ENCODE measurements around the gene RAB4A. TPM values are rescaled to one million over a fixed set of nuclear protein-coding genes. Genes with fewer than 3 reads are reported as not detected.

RAB4A gene
- total and polyA plus RNA-seq, 9 of the 15 experiments (the other 6 are each of a cell fraction or from before 2014, with no cell fraction given) = 8.3 to 61.0 (median 26.7) TPM

- TF ChIP-seq, protein P1, sequence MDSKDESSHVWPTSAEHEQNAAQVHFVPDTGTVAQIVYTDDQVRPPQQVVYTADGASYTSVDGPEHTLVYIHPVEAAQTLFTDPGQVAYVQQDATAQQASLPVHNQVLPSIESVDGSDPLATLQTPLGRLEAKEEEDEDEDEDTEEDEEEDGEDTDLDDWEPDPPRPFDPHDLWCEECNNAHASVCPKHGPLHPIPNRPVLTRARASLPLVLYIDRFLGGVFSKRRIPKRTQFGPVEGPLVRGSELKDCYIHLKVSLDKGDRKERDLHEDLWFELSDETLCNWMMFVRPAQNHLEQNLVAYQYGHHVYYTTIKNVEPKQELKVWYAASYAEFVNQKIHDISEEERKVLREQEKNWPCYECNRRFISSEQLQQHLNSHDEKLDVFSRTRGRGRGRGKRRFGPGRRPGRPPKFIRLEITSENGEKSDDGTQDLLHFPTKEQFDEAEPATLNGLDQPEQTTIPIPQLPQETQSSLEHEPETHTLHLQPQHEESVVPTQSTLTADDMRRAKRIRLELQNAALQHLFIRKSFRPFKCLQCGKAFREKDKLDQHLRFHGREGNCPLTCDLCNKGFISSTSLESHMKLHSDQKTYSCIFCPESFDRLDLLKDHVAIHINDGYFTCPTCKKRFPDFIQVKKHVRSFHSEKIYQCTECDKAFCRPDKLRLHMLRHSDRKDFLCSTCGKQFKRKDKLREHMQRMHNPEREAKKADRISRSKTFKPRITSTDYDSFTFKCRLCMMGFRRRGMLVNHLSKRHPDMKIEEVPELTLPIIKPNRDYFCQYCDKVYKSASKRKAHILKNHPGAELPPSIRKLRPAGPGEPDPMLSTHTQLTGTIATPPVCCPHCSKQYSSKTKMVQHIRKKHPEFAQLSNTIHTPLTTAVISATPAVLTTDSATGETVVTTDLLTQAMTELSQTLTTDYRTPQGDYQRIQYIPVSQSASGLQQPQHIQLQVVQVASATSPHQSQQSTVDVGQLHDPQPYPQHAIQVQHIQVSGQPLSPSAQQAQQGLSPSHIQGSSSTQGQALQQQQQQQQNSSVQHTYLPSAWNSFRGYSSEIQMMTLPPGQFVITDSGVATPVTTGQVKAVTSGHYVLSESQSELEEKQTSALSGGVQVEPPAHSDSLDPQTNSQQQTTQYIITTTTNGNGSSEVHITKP (IDR thresholded peaks at IDR 0.05; ENCODE audit: partially characterized antibody) = peak; percentile 18
- peak; percentile 25; the same call in 1 of the 2 replicates for TF ChIP-seq RBFOX2 (IDR thresholded peaks at IDR 0.05; ENCODE audit: low read depth, low read length)
Observed at GRCh38 chr1:229272164-229273158, 1.6 kb downstream of the RAB4A start (continued).

- FAIRE-seq (no peak), ATAC-seq (no peak), DNase-seq (ENCODE audit: extremely low read depth in 1 of 4, low spot score in 3 of 4) (no peak)
- H3K79me2 ChIP-seq (ENCODE audit: control insufficient read depth, insufficient read depth, low read length) = peaks cover 83% of the 10 kb centered on the region
- BruUV-seq (replicated peaks) = no TSS peak
- no peaks in the 10 kb centered on the region for H3K27me3 ChIP-seq (ENCODE audit: control insufficient read depth in 2 of 2, insufficient read depth in 2 of 2, low read length in 2 of 2)
- H3K4me3 ChIP-seq = no peak overlapping the region
- no peaks in the 10 kb centered on the region; the same call in 1 of the 2 replicates for H4K20me1 ChIP-seq (replicated peaks; ENCODE audit: control insufficient read depth, insufficient read depth, low read length)
- no peak overlapping the region for H3K9ac ChIP-seq (ENCODE audit: insufficient read depth in 1 of 2, low read depth in 2 of 2, low read length in 2 of 2)
- H3K9me1 ChIP-seq (ENCODE audit: control insufficient read depth, insufficient read depth, low read length) = no peaks in the 10 kb centered on the region
- H3K4me1 ChIP-seq (replicated peaks in 1 of 2; ENCODE audit: control insufficient read depth in 2 of 2, insufficient read depth in 2 of 2, low read length in 2 of 2) = peaks cover 27 to 50% of the 10 kb centered on the region in 2 experiments
- no peak overlapping the region for H2AFZ ChIP-seq (ENCODE audit: low read depth, low read length)
- H3K27ac ChIP-seq (ENCODE audit: extremely low read depth, low read depth, low read length) = no peak overlapping the region
- POLR2A ChIA-PET = interaction anchor here (0.8 to 1.5 kb wide), 2 partner anchors 20 to 285 kb away, joined by 4 read pairs; partner anchors contain the start of gene ABCB10
- intact Hi-C loops (cut with micrococcal nuclease) (loop anchor here (5.0 to 10.0 kb wide), 3 partner anchors 234 to 791 kb away; partner anchors contain the start of genes ABCB10, GALNT2 and NUP133), in situ Hi-C loops (cut with MboI) (no loop called here)
- 84% methylated on average over 6 of the region's 7 CpGs for WGBS (ENCODE audit: insufficient coverage, low coverage, missing lambda C conversion rate)
- CTCF ChIA-PET (ENCODE audit: low intra/inter-chr PET ratio) = no interaction called here
- peaks cover 18% of the 10 kb centered on the region for H3K36me3 ChIP-seq (ENCODE audit: control insufficient read depth, insufficient read depth, low read length)
- no peak overlapping the region for H3K4me2 ChIP-seq (ENCODE audit: insufficient read depth, low read length)
- H3K9me3 ChIP-seq (replicated peaks; ENCODE audit: control insufficient read depth, insufficient read depth, low read depth, low read length) = peaks cover 4% of the 10 kb centered on the region; the same call in 1 of the 2 replicates
- no peak for TF ChIP-seq ZFPM2 (CRISPR knock-in tag; IDR thresholded peaks at IDR 0.05)
- no peak for TF ChIP-seq ZNF445 (CRISPR knock-in tag; IDR thresholded peaks at IDR 0.05; ENCODE audit: low read depth)
- no peak for TF ChIP-seq ZNF766 (CRISPR knock-in tag; conservative IDR thresholded peaks at IDR 0.05)
- TF ChIP-seq, protein P2, sequence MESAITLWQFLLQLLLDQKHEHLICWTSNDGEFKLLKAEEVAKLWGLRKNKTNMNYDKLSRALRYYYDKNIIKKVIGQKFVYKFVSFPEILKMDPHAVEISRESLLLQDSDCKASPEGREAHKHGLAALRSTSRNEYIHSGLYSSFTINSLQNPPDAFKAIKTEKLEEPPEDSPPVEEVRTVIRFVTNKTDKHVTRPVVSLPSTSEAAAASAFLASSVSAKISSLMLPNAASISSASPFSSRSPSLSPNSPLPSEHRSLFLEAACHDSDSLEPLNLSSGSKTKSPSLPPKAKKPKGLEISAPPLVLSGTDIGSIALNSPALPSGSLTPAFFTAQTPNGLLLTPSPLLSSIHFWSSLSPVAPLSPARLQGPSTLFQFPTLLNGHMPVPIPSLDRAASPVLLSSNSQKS (CRISPR knock-in tag; IDR thresholded peaks at IDR 0.05) = no peak
- no peak for TF ChIP-seq MCM3 (IDR thresholded peaks at IDR 0.05)
- TF ChIP-seq, protein P3, sequence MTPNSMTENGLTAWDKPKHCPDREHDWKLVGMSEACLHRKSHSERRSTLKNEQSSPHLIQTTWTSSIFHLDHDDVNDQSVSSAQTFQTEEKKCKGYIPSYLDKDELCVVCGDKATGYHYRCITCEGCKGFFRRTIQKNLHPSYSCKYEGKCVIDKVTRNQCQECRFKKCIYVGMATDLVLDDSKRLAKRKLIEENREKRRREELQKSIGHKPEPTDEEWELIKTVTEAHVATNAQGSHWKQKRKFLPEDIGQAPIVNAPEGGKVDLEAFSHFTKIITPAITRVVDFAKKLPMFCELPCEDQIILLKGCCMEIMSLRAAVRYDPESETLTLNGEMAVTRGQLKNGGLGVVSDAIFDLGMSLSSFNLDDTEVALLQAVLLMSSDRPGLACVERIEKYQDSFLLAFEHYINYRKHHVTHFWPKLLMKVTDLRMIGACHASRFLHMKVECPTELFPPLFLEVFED (CRISPR knock-in tag; conservative IDR thresholded peaks at IDR 0.05) = no peak
- no peak for TF ChIP-seq CREB1 (IDR thresholded peaks at IDR 0.05)
- TF ChIP-seq CREB1 (CRISPR knock-in tag; IDR thresholded peaks at IDR 0.05) = no peak
- no peak for TF ChIP-seq RBM15 (IDR thresholded peaks at IDR 0.05; ENCODE audit: insufficient read depth, low read length)
Observed at GRCh38 chr1:229273507-229274232, 2.8 kb downstream of the RAB4A start.
